H1 (cell line): ENCODE data around the gene UMPS. TPM values are rescaled to one million over a fixed set of nuclear protein-coding genes. Genes with fewer than 3 reads are reported as not detected.

ENCODE experiments used
- CTCF ChIA-PET: fragments of 300-600 bp; sonication (Branson Sonifier 250); formaldehyde crosslinking; loops from one replicate; lab custom pipeline; 2021; ENCODE audit not compliant: partially characterized antibody; lab: Charles Lee
- POLR2A ChIA-PET: fragments of 300-600 bp; sonication (Branson Sonifier 250); formaldehyde crosslinking; loops from one replicate; lab custom pipeline; 2021; ENCODE audit warnings: inconsistent platforms; ENCODE audit not compliant: partially characterized antibody; lab: Charles Lee
- DNase-seq, 2 experiments: peaks; one replicate each; pipeline versions ENCODE4 v3.0.0 to v3.0.0-alpha.2; 2010 to 2022; ENCODE audit warnings: low spot score in 2 of 2, low read depth in 1 of 2, mixed read lengths in 1 of 2
- FAIRE-seq: peaks from 2 replicates; lab custom pipeline; 2011; peaks lifted over from hg19 to GRCh38; lab: Jason Lieb, UNC
- H2AFZ ChIP-seq: 2 replicates; pipeline ENCODE4 v1.8.1; 2012; ENCODE audit warnings: low read length, inconsistent platforms
- H2AK5ac ChIP-seq: 2 replicates; pipeline ENCODE4 v1.6.1; 2013; ENCODE audit warnings: low read depth, low read length
- H2BK120ac ChIP-seq: replicated peaks from 2 replicates; pipeline ENCODE3; 2013; ENCODE audit warnings: low read depth, low read length, inconsistent platforms
- H2BK12ac ChIP-seq: 2 replicates; pipeline ENCODE4 v1.6.1; 2013; ENCODE audit warnings: low read depth, low read length
- H2BK15ac ChIP-seq: 2 replicates; pipeline ENCODE4 v1.6.1; 2013; ENCODE audit warnings: low read length
- H2BK20ac ChIP-seq: 2 replicates; pipeline ENCODE4 v1.6.1; 2013; ENCODE audit warnings: low read length
- H2BK5ac ChIP-seq: 2 replicates; pipeline ENCODE4 v1.6.1; 2013; ENCODE audit warnings: low read depth, low read length
- H3K14ac ChIP-seq: 2 replicates; pipeline ENCODE4 v1.6.1; 2013; ENCODE audit warnings: inconsistent platforms; ENCODE audit not compliant: insufficient read length
- H3K18ac ChIP-seq: 2 replicates; pipeline ENCODE4 v1.6.1; 2013; ENCODE audit warnings: low read length; ENCODE audit errors: extremely low read depth
- H3K23ac ChIP-seq: 2 replicates; pipeline ENCODE4 v1.6.1; 2013; ENCODE audit warnings: inconsistent platforms; ENCODE audit not compliant: insufficient read length
- H3K23me2 ChIP-seq: 2 replicates; pipeline ENCODE4 v1.6.1; 2013; ENCODE audit warnings: low read depth, low read length
- H3K27ac ChIP-seq: 2 replicates; pipeline ENCODE4 v1.6.1; 2011; ENCODE audit warnings: low read depth, low read length, inconsistent platforms
- H3K27me3 ChIP-seq, 4 experiments: replicated peaks in 1 of 4; 1 replicate in 1 of 4; 2 replicates in 3 of 4; pipeline versions ENCODE4 v1.6.1 to v1.8.1; 2011 to 2013; ENCODE audit warnings: low read length in 3 of 4, mild to moderate bottlenecking in 3 of 4, inconsistent platforms in 2 of 4, mixed read lengths in 2 of 4, moderate library complexity in 1 of 4; ENCODE audit not compliant: control insufficient read depth in 3 of 4, insufficient read depth in 3 of 4; ENCODE audit errors: extremely low read depth in 1 of 4
- H3K36me3 ChIP-seq, 4 experiments: 2 replicates each; pipeline versions ENCODE4 v1.6.1 to v1.8.1; 2011 to 2013; ENCODE audit warnings: mild to moderate bottlenecking in 4 of 4, low read length in 3 of 4, moderate library complexity in 2 of 4, control low read depth in 1 of 4, inconsistent platforms in 1 of 4; ENCODE audit not compliant: insufficient read depth in 4 of 4, control insufficient read depth in 2 of 4
- H3K4ac ChIP-seq: replicated peaks from 2 replicates; pipeline ENCODE3; 2013; ENCODE audit warnings: low read length, low read depth, mixed read lengths, inconsistent platforms; ENCODE audit not compliant: insufficient read length
- H3K4me1 ChIP-seq, 4 experiments: replicated peaks in 1 of 4; 1 replicate in 1 of 4; 2 replicates in 3 of 4; pipeline versions ENCODE4 v1.6.1 to v1.8.1; 2011 to 2013; ENCODE audit warnings: low read length in 3 of 4, inconsistent platforms in 2 of 4, mixed read lengths in 1 of 4; ENCODE audit not compliant: insufficient read depth in 4 of 4, control insufficient read depth in 3 of 4
- H3K4me2 ChIP-seq, 2 experiments: 2 replicates each; pipeline versions ENCODE4 v1.6.1 to v1.8.1; 2011 to 2013; ENCODE audit warnings: low read depth in 2 of 2, low read length in 2 of 2, control low read depth in 1 of 2, inconsistent platforms in 1 of 2, mild to moderate bottlenecking in 1 of 2; ENCODE audit not compliant: insufficient read depth in 1 of 2
- H3K4me3 ChIP-seq, 4 experiments: fragments of 200-600, 300-600 bp in 1 of 4; sonication (generic), shearing (Covaris generic), sonication (Bioruptor Twin) in 1 of 4; 2 replicates each; pipeline versions ENCODE4 v1.5.1 to v1.8.1; 2011 to 2016; ENCODE audit warnings: low read length in 4 of 4, low read depth in 3 of 4, control low read depth in 2 of 4, inconsistent platforms in 2 of 4, mild to moderate bottlenecking in 2 of 4, mixed read lengths in 1 of 4, moderate library complexity in 1 of 4; ENCODE audit not compliant: insufficient read depth in 2 of 4; ENCODE audit errors: extremely low read depth in 1 of 4
- H3K56ac ChIP-seq: replicated peaks from 2 replicates; pipeline ENCODE3; 2013; ENCODE audit warnings: low read depth, mild to moderate bottlenecking, mixed read lengths, low read length, inconsistent platforms; ENCODE audit not compliant: insufficient read length
- H3K79me1 ChIP-seq: 2 replicates; pipeline ENCODE4 v1.6.1; 2013; ENCODE audit warnings: low read depth, low read length, control low read depth
- H3K79me2 ChIP-seq, 2 experiments: 2 replicates each; pipeline versions ENCODE4 v1.6.1 to v1.8.1; 2012 to 2013; ENCODE audit warnings: low read length in 2 of 2, mild to moderate bottlenecking in 2 of 2, inconsistent platforms in 1 of 2; ENCODE audit not compliant: insufficient read depth in 2 of 2, control insufficient read depth in 1 of 2
- H3K9ac ChIP-seq, 4 experiments: replicated peaks in 1 of 4; 1 replicate in 1 of 4; 2 replicates in 3 of 4; pipeline versions ENCODE4 v1.6.1 to v1.8.1; 2011 to 2013; ENCODE audit warnings: low read depth in 3 of 4, low read length in 3 of 4, control low read depth in 2 of 4, mild to moderate bottlenecking in 2 of 4, moderate library complexity in 2 of 4, inconsistent platforms in 1 of 4; ENCODE audit errors: extremely low read depth in 1 of 4
- H3K9me3 ChIP-seq, 2 experiments: 2 replicates each; pipeline versions ENCODE4 v1.6.1 to v1.8.1; 2012 to 2013; ENCODE audit warnings: mild to moderate bottlenecking in 2 of 2, moderate library complexity in 2 of 2, control low read depth in 1 of 2, inconsistent platforms in 1 of 2, low read depth in 1 of 2, low read length in 1 of 2, mixed read lengths in 1 of 2; ENCODE audit not compliant: insufficient read depth in 2 of 2
- H4K20me1 ChIP-seq, 2 experiments: replicated peaks in 1 of 2; 2 replicates each; pipeline versions ENCODE3 to v1.8.1; 2011 to 2013; ENCODE audit warnings: inconsistent platforms in 2 of 2, low read length in 2 of 2, mild to moderate bottlenecking in 1 of 2; ENCODE audit not compliant: insufficient read depth in 2 of 2, control insufficient read depth in 1 of 2
- H4K5ac ChIP-seq: 2 replicates; pipeline ENCODE4 v1.6.1; 2013; ENCODE audit warnings: low read length, low read depth, mixed read lengths, inconsistent platforms; ENCODE audit not compliant: insufficient read length
- H4K8ac ChIP-seq: 2 replicates; pipeline ENCODE4 v1.8.0; 2013; ENCODE audit warnings: mild to moderate bottlenecking, moderate library complexity, low read length, inconsistent platforms; ENCODE audit not compliant: insufficient read depth; ENCODE audit errors: extremely low read depth
- H4K91ac ChIP-seq: replicated peaks from 2 replicates; pipeline ENCODE3; 2013; ENCODE audit warnings: low read length, mixed read lengths, inconsistent platforms; ENCODE audit not compliant: insufficient read length
- ASH2L ChIP-seq: fragments of 200-600, 300-600 bp; sonication (generic); IDR thresholded peaks from one replicate; pipeline ENCODE4 v1.7.1; 2017; ENCODE audit warnings: low read length
- BRCA1 ChIP-seq: IDR thresholded peaks from 2 replicates; pipeline ENCODE4 v1.6.1; 2012; ENCODE audit warnings: low read depth, low read length, improper control_type of control experiment
- KDM1A ChIP-seq: fragments of 200-600, 300-600 bp; sonication (generic); IDR thresholded peaks from 2 replicates; pipeline ENCODE4 v1.7.1; 2016; ENCODE audit warnings: mild to moderate bottlenecking, low read length, borderline replicate concordance
- TCF12 ChIP-seq: IDR thresholded peaks from 2 replicates; pipeline ENCODE4 v1.6.1; 2011; ENCODE audit warnings: low read depth, mild to moderate bottlenecking, low read length
- WGBS, 2 experiments: shearing (Covaris generic) in 1 of 2; methylation state at CpG; one replicate each; pipeline versions ENCODE4 v1.1.6 to v1.1.7; 2013 to 2015; ENCODE audit warnings: low lambda C conversion rate in 2 of 2, mixed read lengths in 2 of 2, inconsistent platforms in 1 of 2, low coverage in 1 of 2, missing lambda C conversion rate in 1 of 2; ENCODE audit not compliant: insufficient replicate concordance in 2 of 2, insufficient coverage in 1 of 2, insufficient read length in 1 of 2; ENCODE audit errors: extremely low coverage in 1 of 2, missing lambda C conversion rate in 1 of 2; 5-methylcytosine and 5-hydroxymethylcytosine counted together
- polyA plus RNA-seq, 7 experiments: library from polyadenylated mRNA; depleted of rRNA in 3 of 7; stranded (reverse) in 5 of 7; unstranded in 2 of 7; fragments of >200 nt in 5 of 7; fragments of 200-250 nt in 2 of 7; gene quantifications; 1 replicate in 5 of 7; 2 replicates in 1 of 7; 4 replicates in 1 of 7; pipeline versions ENCODE4 v1.2.1 to v1.2.3, GENCODE V29; 2011 to 2013; ENCODE audit warnings: missing spikeins in 2 of 7, mixed read lengths in 2 of 7
- total RNA-seq: library from RNA; stranded (reverse); fragmentation: NEBNext Ultra II Directional; extraction: Animal tissue kit (Norgen Biotek cat#: 25700); gene quantifications from 2 replicates; pipeline ENCODE4 v1.2.1, GENCODE V29; 2021
- TF ChIP-seq, protein P1 (sequence below): IDR thresholded peaks from 2 replicates; pipeline ENCODE4 v1.6.1; 2011; ENCODE audit warnings: low read depth, mild to moderate bottlenecking, low read length; ENCODE audit not compliant: insufficient read depth
- TF ChIP-seq, protein P2 (sequence below): IDR thresholded peaks from 2 replicates; pipeline ENCODE4 v1.6.1; 2012; ENCODE audit warnings: low read length, inconsistent platforms

The UMPS gene
- total and polyA plus RNA-seq, 2 of the 8 experiments (the other 6 are each of a cell fraction or from before 2014, with no cell fraction given): 32.8 to 59.0 TPM

- Histone ChIP-seq H3K36me3 (peaks cover 10 to 56% (median 30%) of the 10 kb centered on the region in 4 experiments; a peak in 6 of 8 replicates), H3K27ac (no peak overlapping the region), H3K14ac (no peak overlapping the region), H3K9me3 (no peaks in the 10 kb centered on the region), H2BK5ac (no peak overlapping the region), H3K79me2 (0 out of 4 replicates have a peak, but pooled peaks cover 0 to 2% of the 10 kb centered on the region in 2 experiments), H4K91ac (no peak overlapping the region), H3K56ac (no peak overlapping the region), H3K18ac (no peak overlapping the region), H3K4me2 (no peak overlapping the region), H3K79me1 (no peaks in the 10 kb centered on the region; the same call in 1 of the 2 replicates), H2BK12ac (no peak overlapping the region), H2BK15ac (no peak overlapping the region), H2AFZ (no peak overlapping the region), H3K27me3 (no peaks in the 10 kb centered on the region), H3K4ac (no peak overlapping the region), H3K4me3 (no peak overlapping the region), H3K4me1 (no peaks in the 10 kb centered on the region), H4K20me1 (no peaks in the 10 kb centered on the region), H2BK120ac (no peak overlapping the region), H3K9ac (no peak overlapping the region), H3K23me2 (no peaks in the 10 kb centered on the region), H3K23ac (no peak overlapping the region), H4K5ac (no peak overlapping the region), H2BK20ac (no peak overlapping the region), H2AK5ac (no peak overlapping the region), H4K8ac (no peak overlapping the region)
- TF ChIP-seq, protein P1, sequence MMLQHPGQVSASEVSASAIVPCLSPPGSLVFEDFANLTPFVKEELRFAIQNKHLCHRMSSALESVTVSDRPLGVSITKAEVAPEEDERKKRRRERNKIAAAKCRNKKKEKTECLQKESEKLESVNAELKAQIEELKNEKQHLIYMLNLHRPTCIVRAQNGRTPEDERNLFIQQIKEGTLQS: no peak
- TF ChIP-seq, protein P2, sequence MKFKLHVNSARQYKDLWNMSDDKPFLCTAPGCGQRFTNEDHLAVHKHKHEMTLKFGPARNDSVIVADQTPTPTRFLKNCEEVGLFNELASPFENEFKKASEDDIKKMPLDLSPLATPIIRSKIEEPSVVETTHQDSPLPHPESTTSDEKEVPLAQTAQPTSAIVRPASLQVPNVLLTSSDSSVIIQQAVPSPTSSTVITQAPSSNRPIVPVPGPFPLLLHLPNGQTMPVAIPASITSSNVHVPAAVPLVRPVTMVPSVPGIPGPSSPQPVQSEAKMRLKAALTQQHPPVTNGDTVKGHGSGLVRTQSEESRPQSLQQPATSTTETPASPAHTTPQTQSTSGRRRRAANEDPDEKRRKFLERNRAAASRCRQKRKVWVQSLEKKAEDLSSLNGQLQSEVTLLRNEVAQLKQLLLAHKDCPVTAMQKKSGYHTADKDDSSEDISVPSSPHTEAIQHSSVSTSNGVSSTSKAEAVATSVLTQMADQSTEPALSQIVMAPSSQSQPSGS: no peak
- no peak for TF ChIP-seq KDM1A
- no peak for TF ChIP-seq TCF12
- TF ChIP-seq BRCA1: no peak
- TF ChIP-seq ASH2L: no peak
- DNase-seq (no peak), FAIRE-seq (no peak)
- 94% methylated on average over 6 of the region's 6 CpGs; no CpG with 5 or more reads in 1 of the 2 experiments for WGBS, 2 experiments
- ChIA-PET POLR2A (interaction anchor here (1.1 to 6.0 kb wide), 3 partner anchors 9 to 18 kb away, joined by 4 to 50 read pairs (median 17); partner anchors contain the start of gene UMPS), CTCF (interaction anchor here (1.5 to 1.6 kb wide), 2 partner anchors 15 to 156 kb away, joined by 4 to 5 read pairs; no protein-coding TSS in a partner anchor)
Observed at GRCh38 chr3:124745756-124746155, 15.5 kb downstream of the UMPS start.
